NCI-H1694 (cell line): ENCODE data around the gene ELP1.

Experiments used
- DNase-seq: peaks from one replicate; lab custom pipeline; 2025; lab: John Stamatoyannopoulos, UW

The ELP1 gene

GRCh38 chr9:108882052-108882888 lies 51.7 kb downstream of the ELP1 start:
- no peak for DNase-seq

- DNase-seq = no peak
Measured at GRCh38 chr9:108880738-108881316, 53.1 kb downstream of the ELP1 start.

GRCh38 chr9:108877524-108877923 lies 56.4 kb downstream of the ELP1 start:
- no peak for DNase-seq

GRCh38 chr9:108876425-108876824 lies 57.5 kb downstream of the ELP1 start:
- no peak for DNase-seq

GRCh38 chr9:108874058-108874788 lies 59.7 kb downstream of the ELP1 start:
- DNase-seq = no peak

- DNase-seq = no peak
Measured at GRCh38 chr9:108869092-108869725, 64.7 kb downstream of the ELP1 start.

- DNase-seq = no peak
Measured at GRCh38 chr9:108867829-108868228, 66.1 kb downstream of the ELP1 start.

GRCh38 chr9:108867116-108867515 lies 66.8 kb downstream of the ELP1 start:
- no peak for DNase-seq

GRCh38 chr9:108866001-108866420 lies 67.9 kb downstream of the ELP1 start:
- no peak for DNase-seq

- DNase-seq = no peak
Measured at GRCh38 chr9:108865037-108865436, 68.9 kb downstream of the ELP1 start.

GRCh38 chr9:108864446-108864845 lies 69.5 kb downstream of the ELP1 start:
- no peak for DNase-seq

GRCh38 chr9:108863891-108864290 lies 70.0 kb downstream of the ELP1 start:
- no peak for DNase-seq

GRCh38 chr9:108861997-108862396 lies 71.9 kb downstream of the ELP1 start, which contains the start of gene ACTL7A:
Gene ACTL7A, plus strand, starts transcription at chr9:108862266. Its CDS starts 57 bp downstream, at chr9:108862323.
- no peak for DNase-seq

GRCh38 chr9:108861464-108861863 lies 72.5 kb downstream of the ELP1 start:
- no peak for DNase-seq

- no peak for DNase-seq
Measured at GRCh38 chr9:108860764-108861163, 73.2 kb downstream of the ELP1 start.

- no peak for DNase-seq
Measured at GRCh38 chr9:108860354-108860753, 73.6 kb downstream of the ELP1 start.

GRCh38 chr9:108859459-108860114 lies 74.3 kb downstream of the ELP1 start:
- DNase-seq = no peak

GRCh38 chr9:108857572-108857971 lies 76.4 kb downstream of the ELP1 start:
- DNase-seq = no peak

- DNase-seq = no peak
Measured at GRCh38 chr9:108855888-108856287, 78.0 kb downstream of the ELP1 start, which contains the start of gene ACTL7B. Gene ACTL7B, minus strand, starts transcription at chr9:108855986. Its CDS starts 56 bp downstream, at chr9:108855930.

GRCh38 chr9:108855529-108855886 lies 78.4 kb downstream of the ELP1 start:
- DNase-seq = no peak

GRCh38 chr9:108854641-108855528 lies 79.0 kb downstream of the ELP1 start:
- no peak for DNase-seq
